Fibroblast of gingiva (primary cell): ENCODE results near the gene SYNC.

Experiments used
- DNase-seq: peaks from one replicate; pipeline ENCODE4 v3.0.0-alpha.2; 2011; ENCODE audit warnings: low read depth

Gene SYNC

DNA sequence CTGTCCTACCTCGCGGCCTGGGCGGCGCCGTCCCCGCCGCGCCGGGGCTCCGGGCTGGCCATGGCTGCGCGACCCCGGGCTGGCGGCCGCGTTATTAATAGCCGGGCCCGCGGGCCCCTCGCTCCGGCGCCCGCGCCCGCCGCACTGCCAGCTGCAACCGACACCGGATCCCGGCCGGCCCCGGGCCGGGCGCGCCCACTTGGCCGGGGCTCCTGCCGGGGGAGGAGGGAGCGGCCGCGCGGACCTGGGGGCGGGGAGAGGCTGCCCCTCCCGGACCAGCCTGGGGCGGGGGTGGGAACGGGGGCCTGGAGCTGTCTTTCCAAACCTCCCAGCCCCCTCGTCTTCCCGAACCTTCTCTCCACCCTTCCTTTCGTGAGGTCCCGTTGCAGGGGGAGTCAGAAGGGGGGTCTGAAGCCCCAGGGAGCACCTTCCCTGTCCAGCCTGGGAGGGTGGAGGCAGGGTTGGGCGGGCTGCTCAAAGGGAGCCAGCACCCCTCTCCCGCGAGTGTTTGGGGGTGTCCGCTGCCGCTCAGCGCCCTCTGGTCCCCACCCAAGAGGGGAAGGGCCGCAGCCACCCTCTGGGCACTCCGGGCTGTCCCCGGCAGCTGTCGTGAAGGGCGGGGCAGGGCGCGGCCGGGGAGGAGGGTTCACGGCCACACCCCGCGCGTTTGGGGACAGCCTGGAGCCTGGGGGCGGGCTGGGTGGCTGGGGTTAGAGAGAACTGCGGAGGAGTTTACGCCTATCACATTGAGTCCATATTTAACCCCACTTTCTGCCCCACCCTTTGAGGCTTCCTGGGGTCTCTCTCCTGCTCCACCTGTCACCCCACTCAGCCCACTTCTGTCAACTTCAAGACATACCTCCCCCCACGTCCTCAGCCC, at the start of gene SYNC:
Gene SYNC, minus strand, starts transcription at position 172 of the 880 bp plus-strand sequence. Its CDS starts 110 bp downstream, at position 62.
- DNase-seq, result peak; percentile 84

DNA sequence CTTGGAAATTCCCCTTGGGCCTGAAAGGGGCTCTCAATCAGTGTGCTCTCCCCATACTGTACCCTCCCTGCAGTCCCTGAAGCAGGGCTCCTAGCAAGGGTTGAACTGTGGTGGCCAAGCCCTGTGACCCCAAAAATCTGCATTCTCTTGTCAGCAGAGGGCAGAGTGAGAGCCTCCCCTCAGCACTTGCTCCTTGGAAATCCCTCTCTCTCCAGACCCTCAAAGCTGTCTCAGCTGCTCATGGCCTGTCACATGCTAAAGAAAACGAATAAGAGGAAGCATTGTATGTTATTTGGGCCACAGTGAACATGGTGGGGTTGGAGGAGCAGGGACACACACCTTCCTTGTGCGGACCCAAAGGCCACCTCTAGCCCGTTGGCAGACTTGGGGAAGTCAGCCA, 47.2 kb upstream of the SYNC start:
- no peak for DNase-seq

DNA sequence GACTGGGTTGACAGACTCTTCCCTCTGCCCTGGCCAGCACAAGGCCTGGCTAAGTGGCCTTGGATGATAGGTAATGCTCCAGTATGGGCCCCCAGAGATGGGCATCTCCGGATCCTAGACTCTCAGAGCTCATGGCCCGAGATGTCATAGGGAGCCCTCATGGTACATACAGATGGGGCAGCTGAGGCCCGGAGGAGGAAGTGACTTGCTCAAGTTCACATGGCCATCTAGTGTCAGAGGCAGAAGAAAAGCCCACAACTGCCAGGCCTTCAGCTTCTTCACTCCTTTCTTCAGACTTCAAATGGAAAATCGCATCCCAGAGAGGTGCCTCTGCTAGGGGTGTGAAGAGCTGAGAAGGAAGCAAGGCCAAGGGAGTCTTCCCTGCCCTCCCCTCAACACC, 46.8 kb upstream of the SYNC start:
- DNase-seq, result no peak

DNA sequence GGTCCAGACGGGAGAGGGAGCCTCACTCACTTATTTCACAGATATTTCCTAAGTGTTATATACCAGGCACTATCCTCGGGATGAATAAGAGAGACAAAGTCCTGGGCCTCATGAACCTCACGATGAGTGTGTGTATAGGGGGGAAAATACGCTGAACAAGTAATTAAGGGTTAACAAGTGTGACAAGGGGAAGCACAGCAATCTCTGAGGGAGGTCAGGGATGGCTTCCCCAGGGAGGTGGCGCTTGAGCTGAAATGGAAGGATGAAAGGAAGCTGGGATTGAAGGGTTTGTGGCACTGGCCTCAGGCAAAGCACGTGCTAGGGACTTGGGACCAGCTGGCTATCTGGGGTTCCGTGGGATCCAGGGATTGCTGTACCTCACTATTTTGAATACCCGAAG, 46.4 kb upstream of the SYNC start:
- DNase-seq, result no peak

DNA sequence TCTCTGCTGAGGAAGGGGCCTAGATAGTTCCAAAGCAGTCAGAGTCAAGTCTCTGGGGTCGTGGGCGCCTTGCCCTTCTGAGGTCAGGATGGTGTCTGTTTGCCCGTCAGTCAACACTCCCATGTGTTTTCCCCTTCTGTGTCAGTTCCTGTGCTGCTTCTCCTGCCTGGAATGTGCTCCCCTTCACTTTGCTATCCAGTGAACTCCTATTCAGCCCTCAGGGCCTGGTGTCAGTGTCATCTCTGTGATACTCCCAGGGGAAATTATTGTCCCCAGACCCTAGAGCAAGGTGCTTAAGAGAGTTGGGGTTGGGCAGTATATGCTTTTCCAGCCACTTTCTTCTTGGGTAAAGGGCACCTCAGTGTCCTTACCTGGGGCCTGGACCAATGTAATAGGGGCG, 45.8 kb upstream of the SYNC start:
- no peak for DNase-seq

DNA sequence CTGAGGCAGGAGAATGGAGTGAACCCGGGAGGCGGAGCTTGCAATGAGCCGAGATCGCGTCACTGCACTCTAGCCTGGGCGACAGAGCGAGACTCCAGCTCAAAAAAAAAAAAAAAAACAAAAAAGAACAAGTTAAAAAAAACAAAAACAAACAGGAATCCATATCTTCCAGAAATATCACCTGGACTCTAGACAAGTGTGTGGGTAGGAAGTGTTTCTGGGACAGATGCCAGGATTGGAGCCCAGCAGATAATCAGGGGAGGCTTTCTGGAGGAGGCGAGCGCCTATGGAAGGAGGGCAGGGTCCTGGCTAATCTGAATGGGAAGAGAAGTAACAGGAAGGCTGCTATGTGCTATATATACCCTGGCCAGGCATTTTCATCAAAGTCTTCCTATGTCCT, 43.6 kb upstream of the SYNC start:
- DNase-seq, result no peak

DNA sequence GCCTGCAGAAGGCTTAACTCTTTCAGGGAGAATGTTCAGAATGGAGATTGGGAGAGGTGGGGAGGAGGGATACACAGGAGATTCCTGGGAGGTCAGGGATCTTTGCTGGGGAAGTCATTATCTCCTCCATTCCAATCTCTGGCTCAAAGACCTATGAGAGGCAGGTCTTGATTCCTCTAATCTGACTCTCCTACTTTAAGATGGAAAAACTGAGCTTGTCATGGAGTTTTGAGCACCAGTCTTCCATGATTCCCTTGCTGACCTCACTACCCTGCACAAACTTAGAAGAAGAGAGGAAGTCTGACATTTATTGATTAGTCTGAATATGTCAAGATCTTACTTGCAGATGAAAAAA, 41.5 kb upstream of the SYNC start:
- no peak for DNase-seq

DNA sequence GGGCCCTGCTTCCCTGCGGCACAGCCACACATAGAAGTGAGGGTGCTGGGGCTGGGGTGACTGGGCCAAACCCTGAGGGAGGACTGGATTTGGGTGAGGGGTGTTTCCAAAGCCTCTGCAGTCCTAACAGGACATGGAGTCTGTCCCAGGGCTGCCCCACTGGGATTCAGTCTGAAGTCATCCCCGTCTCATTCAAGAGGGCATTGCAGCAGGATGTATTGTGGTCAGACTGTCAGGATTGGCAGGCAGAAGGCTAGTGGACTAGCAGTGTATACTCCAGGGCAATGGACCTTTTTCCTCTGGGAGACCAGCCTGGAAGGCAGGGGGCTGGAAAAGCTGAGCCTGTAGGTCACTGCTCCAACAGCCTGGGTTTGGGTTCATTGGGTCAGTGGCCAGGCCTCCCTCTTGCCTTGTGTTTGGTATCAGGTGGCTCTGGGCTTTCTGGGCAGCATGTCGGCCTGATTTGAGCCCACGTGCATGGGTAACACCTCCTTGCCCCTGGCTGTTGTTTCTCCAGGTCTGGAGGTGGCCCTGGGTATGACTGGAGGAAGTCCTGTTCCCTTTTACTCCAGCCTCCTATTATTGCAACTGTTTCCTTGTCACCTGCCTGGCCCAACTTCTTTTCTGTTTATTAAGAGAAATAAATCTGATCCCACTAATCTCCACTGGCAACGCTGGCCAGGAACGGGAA, 41.0 kb upstream of the SYNC start:
- DNase-seq, result peak; percentile 16

DNA sequence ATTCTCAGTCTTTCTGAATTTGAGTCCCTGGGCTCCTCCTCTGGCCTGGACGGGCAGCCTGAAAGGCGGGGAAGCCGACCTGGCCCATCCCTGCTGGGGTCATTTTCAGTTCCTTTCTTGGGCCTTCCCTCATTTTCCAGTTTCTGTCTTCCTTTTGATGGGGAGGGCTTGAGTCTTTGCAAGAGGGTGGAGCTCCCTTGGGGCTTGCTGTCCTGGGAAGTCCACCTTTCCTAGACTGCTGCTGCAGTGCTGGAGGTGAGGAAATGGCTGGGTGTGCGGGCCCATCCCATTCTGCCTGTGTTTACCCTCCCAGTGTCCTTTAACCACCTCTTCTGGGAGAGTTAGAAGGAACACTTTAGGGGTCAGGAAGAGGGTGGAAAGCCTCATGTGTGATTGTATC, 40.4 kb upstream of the SYNC start:
- DNase-seq, result no peak

DNA sequence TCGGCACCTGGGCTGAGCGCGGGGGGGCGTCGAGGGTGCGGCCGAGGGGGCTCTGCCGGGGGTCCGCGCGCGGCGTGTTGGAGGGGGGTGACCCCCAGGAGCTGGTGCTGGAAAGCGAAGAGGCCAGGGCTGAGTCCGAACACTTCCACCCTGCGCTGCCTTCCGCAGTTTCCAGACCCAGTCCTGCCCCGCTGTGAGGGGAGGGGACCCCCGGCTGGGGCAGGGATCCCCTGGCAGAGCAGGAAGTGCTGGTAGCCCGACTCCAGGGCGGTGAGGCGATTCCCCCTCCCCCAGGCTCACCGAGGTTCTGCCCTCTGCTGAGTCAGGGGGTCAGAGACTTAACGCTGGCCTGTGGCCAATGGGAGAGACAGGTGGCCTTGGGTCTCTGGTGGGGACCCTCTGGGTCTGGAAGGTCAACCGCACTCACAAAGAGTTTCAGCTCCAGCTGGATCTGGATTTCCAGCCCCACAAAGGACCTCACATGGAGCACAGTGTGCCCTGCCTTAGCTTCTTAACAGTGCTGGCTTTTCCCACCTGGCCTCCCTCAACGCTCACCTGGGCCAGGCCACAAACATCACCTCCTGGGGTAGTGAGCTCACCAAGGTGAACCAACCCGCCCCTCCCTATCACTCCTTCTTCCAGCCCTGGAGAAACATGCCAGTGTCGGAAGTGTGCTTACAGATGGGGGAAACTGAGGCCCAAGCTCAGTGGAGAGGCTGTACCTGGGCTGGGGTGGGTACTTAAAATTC, 39.8 kb upstream of the SYNC start:
- DNase-seq, result no peak

DNA sequence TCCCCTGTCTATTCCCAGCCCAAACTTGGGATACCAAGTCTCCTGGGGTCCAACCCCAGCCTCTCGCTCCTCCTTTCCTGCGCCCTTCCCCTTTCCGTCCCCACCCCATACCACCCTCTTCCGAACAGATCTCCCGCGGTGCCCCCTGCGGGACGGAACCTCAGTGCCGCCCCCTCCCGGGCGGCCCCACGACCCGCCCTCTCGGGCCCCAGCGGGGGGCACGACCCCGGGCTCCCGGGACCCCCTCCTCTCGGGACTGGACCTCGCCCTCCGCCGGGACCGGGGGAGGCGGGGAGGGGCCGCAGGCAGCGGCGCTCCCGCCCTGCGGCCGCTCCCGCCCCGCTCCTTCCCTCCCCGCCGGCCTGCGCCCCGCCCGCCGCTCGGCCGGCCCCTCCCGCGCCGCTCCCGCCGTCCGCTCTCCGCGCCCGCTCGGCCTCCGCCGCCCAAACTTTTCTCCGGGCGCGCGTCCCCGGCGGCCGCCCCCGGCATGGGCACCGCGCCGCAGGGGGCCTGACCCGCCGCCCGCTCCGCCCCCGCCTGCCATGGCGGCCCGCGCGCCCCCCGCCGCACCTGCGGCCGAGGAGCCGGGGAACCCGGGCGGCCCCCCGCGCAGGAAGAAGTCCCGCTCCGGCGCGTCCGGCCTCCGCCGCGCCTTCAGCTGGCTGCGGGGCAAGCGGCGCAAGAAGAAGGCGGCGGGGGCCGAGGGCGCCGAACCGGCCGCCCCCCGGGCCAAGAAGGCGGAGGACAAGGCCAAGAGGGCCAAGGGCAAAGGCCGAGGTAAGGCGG, 39.0 kb upstream of the SYNC start:
- no peak for DNase-seq

DNA sequence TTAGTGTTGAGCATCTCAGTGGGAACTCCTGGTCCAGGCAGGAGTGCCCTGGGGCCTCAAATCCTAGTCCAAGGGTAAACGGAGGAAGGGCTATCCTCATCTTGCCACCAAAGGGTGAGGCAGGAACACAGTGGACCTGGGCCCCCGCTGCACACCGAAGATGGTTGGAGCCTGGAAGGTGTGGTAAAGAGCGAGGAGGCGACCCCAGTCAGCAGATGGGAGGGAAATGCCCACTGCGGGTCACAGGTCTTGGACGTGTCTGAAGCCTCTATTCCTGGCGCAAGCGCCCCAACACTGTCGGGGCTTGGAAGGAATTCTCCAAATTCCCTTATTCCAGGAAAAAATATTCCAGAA, 38.5 kb upstream of the SYNC start:
- DNase-seq, result no peak

DNA sequence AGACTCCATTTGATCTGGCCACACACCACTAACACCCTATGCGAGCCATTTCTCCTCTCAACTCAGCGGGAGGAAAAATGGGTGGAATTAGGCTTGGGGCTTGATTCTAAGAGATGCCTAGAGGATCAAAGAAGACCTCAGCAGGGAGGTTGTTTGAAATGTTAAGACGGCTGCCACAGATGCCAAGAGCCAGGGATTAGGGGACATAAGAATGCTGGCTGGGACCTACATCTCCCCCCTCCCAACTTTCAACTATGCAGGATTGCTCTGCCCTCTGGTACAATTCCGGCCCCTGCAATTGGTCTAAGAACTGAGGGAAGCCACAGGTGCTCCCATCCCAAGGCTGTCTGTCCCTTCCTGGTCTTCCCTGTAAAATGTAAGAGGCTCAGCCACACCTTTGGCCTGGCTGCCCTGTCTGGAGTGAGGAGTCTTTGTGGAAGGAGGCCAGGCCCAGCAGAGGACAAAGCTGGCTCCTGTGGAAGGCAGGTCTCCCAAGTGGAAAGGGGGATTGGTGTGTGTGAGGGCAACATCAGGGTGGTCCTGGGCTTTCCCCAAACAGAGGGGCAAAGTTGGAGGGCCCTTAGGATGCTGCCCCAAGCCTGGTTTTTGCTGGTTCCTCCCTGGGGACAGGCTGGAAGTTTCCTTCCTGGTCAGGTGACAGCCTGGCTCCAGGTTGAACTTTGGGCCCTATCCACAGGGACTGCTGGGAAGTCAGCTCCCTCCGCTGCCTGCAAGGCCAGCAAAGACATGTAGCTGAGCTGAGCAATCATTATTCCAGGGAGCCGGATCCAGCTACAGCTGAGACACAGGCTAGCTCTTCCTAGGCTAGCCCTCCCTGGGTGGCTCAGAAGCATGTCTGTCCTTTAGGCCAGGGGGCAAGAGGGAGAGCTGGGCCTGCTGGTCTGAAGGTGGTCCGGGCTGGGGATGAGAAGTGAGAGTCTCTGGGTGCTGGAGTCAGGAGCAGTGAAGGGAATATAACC, 34.5 kb upstream of the SYNC start:
- no peak for DNase-seq

DNA sequence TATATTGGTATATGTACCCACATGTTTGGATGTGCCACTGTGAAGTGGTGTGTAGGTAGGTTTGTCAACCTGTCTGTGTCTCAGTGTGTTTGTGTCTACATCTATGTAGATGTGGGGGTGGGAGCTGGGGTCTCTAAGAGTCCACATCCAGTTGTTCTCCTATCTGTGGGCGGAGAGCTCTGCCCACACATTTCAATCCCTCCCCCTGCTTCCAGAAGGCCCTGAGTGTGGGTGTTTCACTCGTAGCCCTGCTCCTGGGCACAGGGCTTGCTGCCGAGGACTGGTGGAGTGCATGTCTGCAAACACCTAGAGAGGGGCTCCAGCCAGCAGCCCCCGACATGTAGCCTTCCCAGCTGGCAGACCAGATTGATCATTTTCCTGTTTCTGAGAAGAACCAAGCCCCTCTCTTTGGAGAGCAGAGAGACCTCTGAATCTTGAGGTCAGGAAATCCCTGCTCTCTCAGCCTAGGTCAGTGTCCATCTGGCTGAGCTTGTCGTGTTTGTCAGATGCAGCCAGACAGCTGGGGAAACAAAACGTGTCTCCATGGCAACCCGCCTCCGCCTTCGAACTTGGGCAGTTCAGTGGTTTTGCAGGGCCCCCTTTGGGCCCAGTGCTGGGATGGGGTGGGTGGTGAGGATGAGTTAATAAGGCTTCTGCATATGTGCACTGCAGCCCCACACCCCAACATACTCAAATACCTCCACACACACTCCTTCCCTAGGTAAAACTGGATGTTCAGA, 31.2 kb upstream of the SYNC start:
- DNase-seq, result no peak

DNA sequence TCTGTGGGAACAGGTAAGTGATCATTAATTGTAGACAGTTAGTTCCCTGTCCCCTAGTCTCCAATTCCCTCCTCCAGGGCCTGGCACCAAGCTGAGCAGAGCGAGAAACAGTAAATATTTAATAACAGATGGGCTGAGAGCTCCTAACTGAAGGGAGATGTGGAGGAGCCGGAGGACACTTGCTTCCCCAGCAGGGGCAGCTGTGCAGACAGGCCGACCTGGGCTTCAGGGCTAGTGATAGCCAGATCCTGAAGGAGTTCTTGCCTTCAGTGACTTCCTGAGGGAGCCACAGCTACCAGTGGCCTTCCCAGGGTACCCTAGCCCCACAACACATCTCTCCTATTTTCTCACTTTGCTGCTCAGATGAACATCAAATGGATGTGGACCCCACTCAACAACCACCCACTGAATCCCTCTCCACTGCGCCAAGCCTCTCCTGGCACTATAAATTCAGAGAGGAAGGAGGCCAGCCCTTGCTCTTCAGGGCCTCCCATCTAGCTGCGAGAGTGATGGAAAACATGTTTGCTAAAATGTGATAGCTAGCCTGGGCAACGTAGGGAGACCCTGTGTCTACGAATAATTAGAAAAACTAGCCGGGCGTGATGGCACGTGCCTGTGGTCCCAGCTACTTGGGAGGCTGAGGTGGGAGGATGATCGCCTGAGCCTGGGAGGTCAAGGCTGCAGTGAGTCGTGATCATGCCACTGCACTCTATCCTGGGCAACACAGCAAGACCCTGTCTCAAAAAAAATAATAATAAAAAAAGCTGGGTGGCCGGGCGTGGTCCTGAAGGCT, 26.9 kb upstream of the SYNC start:
- DNase-seq, result no peak

DNA sequence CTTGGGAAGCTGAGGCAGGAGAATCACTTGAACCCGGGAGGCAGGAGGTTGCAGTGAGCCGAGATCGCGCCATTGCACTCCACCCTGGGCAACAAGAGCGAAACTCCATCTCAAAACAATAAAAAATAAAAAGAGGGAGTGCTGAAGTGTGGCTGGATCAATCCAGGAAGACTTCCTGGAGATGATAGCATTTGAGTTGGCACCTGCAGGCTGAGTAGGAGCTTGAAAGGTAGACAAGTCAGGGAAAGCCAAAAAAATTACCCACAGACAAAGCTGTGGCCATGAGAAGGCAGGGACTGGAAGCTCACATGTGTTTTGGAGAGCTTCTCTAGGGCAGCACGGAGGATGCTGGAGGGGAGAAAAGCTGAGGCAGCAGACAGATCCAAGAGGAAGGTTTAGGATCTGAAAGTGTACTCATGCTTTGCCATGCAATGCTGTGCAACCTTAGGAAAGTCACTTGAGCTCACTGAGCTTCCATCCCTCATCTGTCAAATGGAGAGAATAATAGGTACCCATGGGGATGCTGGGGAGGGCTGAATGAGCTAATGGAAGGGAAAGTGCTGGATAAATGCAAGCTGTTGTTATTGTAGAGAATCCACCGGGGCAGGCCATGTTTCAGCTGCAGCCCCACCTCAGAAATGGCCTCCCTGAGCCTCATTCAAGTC, 26.0 kb upstream of the SYNC start:
- DNase-seq, result no peak

DNA sequence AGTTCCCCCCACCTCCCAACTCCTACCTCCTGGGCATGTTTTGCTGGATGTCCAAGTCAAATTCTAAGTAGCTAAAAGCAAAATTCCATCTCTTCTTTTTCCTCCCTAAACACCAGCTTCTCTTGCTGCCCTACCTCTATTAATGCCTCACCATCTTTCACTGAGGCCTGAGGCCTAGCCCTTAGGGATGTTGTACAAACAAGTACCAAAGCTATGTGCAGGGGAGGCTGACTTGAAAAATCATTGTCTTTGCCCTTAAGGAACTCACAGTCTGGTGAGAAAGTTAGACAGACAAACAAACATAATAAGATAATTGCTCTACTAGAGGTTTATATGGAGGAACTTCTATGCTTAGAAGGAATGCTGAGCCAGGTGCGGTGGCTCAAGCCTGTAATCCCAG, 25.3 kb upstream of the SYNC start:
- DNase-seq, result no peak

DNA sequence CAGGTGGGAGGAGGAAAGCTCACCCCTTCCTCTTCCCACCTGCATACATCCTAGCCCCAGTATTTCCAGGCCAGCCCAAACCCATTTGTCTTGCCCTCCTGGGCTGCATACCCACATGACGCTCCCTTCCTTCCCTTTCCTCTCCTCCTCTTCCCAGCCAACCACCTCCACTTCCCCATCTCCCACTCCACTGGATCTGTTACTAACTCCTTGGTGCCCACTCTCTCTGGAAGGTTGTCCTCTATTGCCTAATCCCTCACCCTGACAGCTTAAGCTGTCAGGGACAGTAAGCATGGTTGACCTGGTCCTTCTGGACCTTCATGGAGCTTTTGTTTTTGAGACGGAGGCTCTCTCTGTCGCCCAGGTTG, 23.0 kb upstream of the SYNC start:
- DNase-seq, result no peak
